ENCODE data around the gene IKBKE.

IKBKE gene

GRCh38 chr1:206491616-206492015 is 21.3 kb downstream of the IKBKE start:
- no peak overlapping the region for H3K4ac ChIP-seq (ENCODE audit: low read length)
- H2BK120ac ChIP-seq (ENCODE audit: low read depth, low read length) = no peak overlapping the region
- no peak overlapping the region for H3K23ac ChIP-seq (ENCODE audit: low read depth, low read length, poor library complexity)
- no peak overlapping the region for H3K4me3 ChIP-seq (ENCODE audit: low read length in 2 of 2)
- H2AK5ac ChIP-seq (ENCODE audit: low read depth, low read length) = no peak overlapping the region
- DNase-seq (ENCODE audit: low spot score) = no peak
- no peaks in the 10 kb centered on the region for H3K79me1 ChIP-seq (ENCODE audit: low read depth, low read length)
- H4K8ac ChIP-seq (ENCODE audit: low read depth, low read length) = no peak overlapping the region
- no peak overlapping the region for H2BK12ac ChIP-seq (ENCODE audit: low read length)
- no peak overlapping the region for H3K27ac ChIP-seq (replicated peaks; ENCODE audit: low read length)
- WGBS, 2 donors (ENCODE audit: extremely low coverage in 2 of 2, insufficient read length in 2 of 2, insufficient replicate concordance in 1 of 2) = no CpG with 5 or more reads among the region's 4 CpGs
- no peak overlapping the region for H3K9ac ChIP-seq (ENCODE audit: low read depth, low read length, poor library complexity)
- H3K27me3 ChIP-seq (ENCODE audit: control insufficient read depth in 3 of 3, insufficient read depth in 3 of 3, low read depth in 1 of 3, low read length in 3 of 3) = no peaks in the 10 kb centered on the region
- H3K36me3 ChIP-seq (replicated peaks in 1 of 2; ENCODE audit: control insufficient read depth in 2 of 2, insufficient read depth in 2 of 2, low read length in 2 of 2) = peaks cover 0 to 9% of the 10 kb centered on the region in 2 donors
- no peak overlapping the region for H2BK15ac ChIP-seq (ENCODE audit: low read length)
- H3K4me1 ChIP-seq (ENCODE audit: control insufficient read depth in 2 of 2, insufficient read depth in 1 of 2, low read depth in 1 of 2, low read length in 2 of 2) = peaks cover 2% of the 10 kb centered on the region in 2 donors
- no peak overlapping the region for H2BK5ac ChIP-seq (ENCODE audit: low read length)
- H2AFZ ChIP-seq (ENCODE audit: low read length) = no peak overlapping the region
- H3K18ac ChIP-seq (ENCODE audit: low read length) = no peak overlapping the region
- H3K14ac ChIP-seq (ENCODE audit: low read length) = no peak overlapping the region
- H4K91ac ChIP-seq (ENCODE audit: low read depth, low read length, poor library complexity) = no peak overlapping the region
- no peak overlapping the region for H3K4me2 ChIP-seq (ENCODE audit: insufficient read depth, low read length, poor library complexity, severe bottlenecking)
- no peaks in the 10 kb centered on the region for H3K9me3 ChIP-seq (replicated peaks in 1 of 2; ENCODE audit: control insufficient read depth in 2 of 2, insufficient read depth in 1 of 2, low read depth in 1 of 2, low read length in 2 of 2)

DNA sequence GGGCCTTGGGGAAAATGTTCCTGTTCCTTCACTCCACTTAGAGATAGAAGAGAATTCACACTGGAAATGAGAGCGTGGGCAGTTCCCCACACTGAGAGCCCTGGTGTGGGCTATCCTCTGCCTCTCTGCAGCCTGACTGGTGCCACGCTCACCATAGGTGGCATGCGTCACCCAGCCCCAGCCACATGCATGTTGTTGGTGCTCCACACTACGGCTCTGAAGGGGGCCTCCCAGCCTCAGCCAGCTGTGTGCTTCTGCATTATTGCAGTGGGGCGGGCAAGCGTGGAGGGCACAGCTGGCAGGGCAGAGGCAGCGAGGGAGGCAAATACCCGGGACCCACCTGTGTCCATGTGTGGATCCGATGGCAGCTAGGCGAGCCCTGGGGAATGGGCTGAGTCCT is 22.3 kb downstream of the IKBKE start:
- Histone ChIP-seq H3K23ac (ENCODE audit: low read depth, low read length, poor library complexity) (peak overlapping the region; percentile 74), H3K4me1 (ENCODE audit: control insufficient read depth in 2 of 2, insufficient read depth in 1 of 2, low read depth in 1 of 2, low read length in 2 of 2) (peaks cover 2% of the 10 kb centered on the region in 2 donors), H3K14ac (ENCODE audit: low read length) (peak overlapping the region; percentile 43), H3K9ac (ENCODE audit: low read depth, low read length, poor library complexity) (peak overlapping the region; percentile 36), H2AFZ (ENCODE audit: low read length) (no peak overlapping the region), H3K27ac (replicated peaks; ENCODE audit: low read length) (no peak overlapping the region), H3K4me2 (ENCODE audit: insufficient read depth, low read length, poor library complexity, severe bottlenecking) (no peak overlapping the region), H3K18ac (ENCODE audit: low read length) (peak overlapping the region; percentile 71), H2AK5ac (ENCODE audit: low read depth, low read length) (peak overlapping the region; percentile 78), H4K91ac (ENCODE audit: low read depth, low read length, poor library complexity) (no peak overlapping the region), H4K8ac (ENCODE audit: low read depth, low read length) (no peak overlapping the region), H2BK5ac (ENCODE audit: low read length) (no peak overlapping the region), H3K27me3 (ENCODE audit: control insufficient read depth in 3 of 3, insufficient read depth in 3 of 3, low read depth in 1 of 3, low read length in 3 of 3) (no peaks in the 10 kb centered on the region), H3K36me3 (replicated peaks in 1 of 2; ENCODE audit: control insufficient read depth in 2 of 2, insufficient read depth in 2 of 2, low read length in 2 of 2) (peaks cover 0 to 9% of the 10 kb centered on the region in 2 donors), H3K4ac (ENCODE audit: low read length) (no peak overlapping the region), H2BK120ac (ENCODE audit: low read depth, low read length) (no peak overlapping the region), H2BK15ac (ENCODE audit: low read length) (no peak overlapping the region), H3K9me3 (replicated peaks in 1 of 2; ENCODE audit: control insufficient read depth in 2 of 2, insufficient read depth in 1 of 2, low read depth in 1 of 2, low read length in 2 of 2) (no peaks in the 10 kb centered on the region), H2BK12ac (ENCODE audit: low read length) (no peak overlapping the region), H3K4me3 (ENCODE audit: low read length in 2 of 2) (no peak overlapping the region), H3K79me1 (ENCODE audit: low read depth, low read length) (peaks cover 2% of the 10 kb centered on the region)
- DNase-seq (ENCODE audit: low spot score) = no peak
- WGBS, 2 donors (ENCODE audit: extremely low coverage in 2 of 2, insufficient read length in 2 of 2, insufficient replicate concordance in 1 of 2) = no CpG with 5 or more reads among the region's 10 CpGs

GRCh38 chr1:206493279-206493678 is 23.0 kb downstream of the IKBKE start:
- H3K79me1 ChIP-seq (ENCODE audit: low read depth, low read length) = peaks cover 2% of the 10 kb centered on the region
- peak overlapping the region; percentile 78 for H2AK5ac ChIP-seq (ENCODE audit: low read depth, low read length)
- no peak overlapping the region for H2BK15ac ChIP-seq (ENCODE audit: low read length)
- H2AFZ ChIP-seq (ENCODE audit: low read length) = no peak overlapping the region
- H3K23ac ChIP-seq (ENCODE audit: low read depth, low read length, poor library complexity) = no peak overlapping the region
- WGBS, 2 donors (ENCODE audit: extremely low coverage in 2 of 2, insufficient read length in 2 of 2, insufficient replicate concordance in 1 of 2) = no CpG with 5 or more reads among the region's 9 CpGs
- no peak overlapping the region for H3K14ac ChIP-seq (ENCODE audit: low read length)
- H2BK120ac ChIP-seq (ENCODE audit: low read depth, low read length) = no peak overlapping the region
- no peak overlapping the region for H3K4me3 ChIP-seq (ENCODE audit: low read length in 2 of 2)
- no peak overlapping the region for H4K91ac ChIP-seq (ENCODE audit: low read depth, low read length, poor library complexity)
- H3K4me1 ChIP-seq (ENCODE audit: control insufficient read depth in 2 of 2, insufficient read depth in 1 of 2, low read depth in 1 of 2, low read length in 2 of 2) = peaks cover 2% of the 10 kb centered on the region in 2 donors
- no peak overlapping the region for H3K4ac ChIP-seq (ENCODE audit: low read length)
- H3K36me3 ChIP-seq (replicated peaks in 1 of 2; ENCODE audit: control insufficient read depth in 2 of 2, insufficient read depth in 2 of 2, low read length in 2 of 2) = peaks cover 0 to 9% of the 10 kb centered on the region in 2 donors
- no peak overlapping the region for H2BK12ac ChIP-seq (ENCODE audit: low read length)
- H3K9me3 ChIP-seq (replicated peaks in 1 of 2; ENCODE audit: control insufficient read depth in 2 of 2, insufficient read depth in 1 of 2, low read depth in 1 of 2, low read length in 2 of 2) = no peaks in the 10 kb centered on the region
- no peak overlapping the region for H2BK5ac ChIP-seq (ENCODE audit: low read length)
- no peak for DNase-seq (ENCODE audit: low spot score)
- H3K18ac ChIP-seq (ENCODE audit: low read length) = no peak overlapping the region
- H4K8ac ChIP-seq (ENCODE audit: low read depth, low read length) = no peak overlapping the region
- H3K4me2 ChIP-seq (ENCODE audit: insufficient read depth, low read length, poor library complexity, severe bottlenecking) = no peak overlapping the region
- no peak overlapping the region for H3K27ac ChIP-seq (replicated peaks; ENCODE audit: low read length)
- no peaks in the 10 kb centered on the region for H3K27me3 ChIP-seq (ENCODE audit: control insufficient read depth in 3 of 3, insufficient read depth in 3 of 3, low read depth in 1 of 3, low read length in 3 of 3)
- no peak overlapping the region for H3K9ac ChIP-seq (ENCODE audit: low read depth, low read length, poor library complexity)

- peaks cover 2% of the 10 kb centered on the region for H3K79me1 ChIP-seq (ENCODE audit: low read depth, low read length)
- H3K4me1 ChIP-seq (ENCODE audit: control insufficient read depth in 2 of 2, insufficient read depth in 1 of 2, low read depth in 1 of 2, low read length in 2 of 2) = peaks cover 2% of the 10 kb centered on the region in 2 donors
- H3K23ac ChIP-seq (ENCODE audit: low read depth, low read length, poor library complexity) = no peak overlapping the region
- no peaks in the 10 kb centered on the region for H3K9me3 ChIP-seq (replicated peaks in 1 of 2; ENCODE audit: control insufficient read depth in 2 of 2, insufficient read depth in 1 of 2, low read depth in 1 of 2, low read length in 2 of 2)
- H3K27ac ChIP-seq (replicated peaks; ENCODE audit: low read length) = no peak overlapping the region
- H2BK120ac ChIP-seq (ENCODE audit: low read depth, low read length) = no peak overlapping the region
- H3K4me3 ChIP-seq (ENCODE audit: low read length in 2 of 2) = no peak overlapping the region
- no peak overlapping the region for H3K18ac ChIP-seq (ENCODE audit: low read length)
- no peak overlapping the region for H2AK5ac ChIP-seq (ENCODE audit: low read depth, low read length)
- no peak overlapping the region for H2BK15ac ChIP-seq (ENCODE audit: low read length)
- H3K27me3 ChIP-seq (ENCODE audit: control insufficient read depth in 3 of 3, insufficient read depth in 3 of 3, low read depth in 1 of 3, low read length in 3 of 3) = no peaks in the 10 kb centered on the region
- peaks cover 0 to 9% of the 10 kb centered on the region in 2 donors for H3K36me3 ChIP-seq (replicated peaks in 1 of 2; ENCODE audit: control insufficient read depth in 2 of 2, insufficient read depth in 2 of 2, low read length in 2 of 2)
- DNase-seq (ENCODE audit: low spot score) = no peak
- H3K14ac ChIP-seq (ENCODE audit: low read length) = no peak overlapping the region
- H3K4ac ChIP-seq (ENCODE audit: low read length) = no peak overlapping the region
- H3K9ac ChIP-seq (ENCODE audit: low read depth, low read length, poor library complexity) = no peak overlapping the region
- no CpG with 5 or more reads among the region's 6 CpGs for WGBS, 2 donors (ENCODE audit: extremely low coverage in 2 of 2, insufficient read length in 2 of 2, insufficient replicate concordance in 1 of 2)
- no peak overlapping the region for H4K91ac ChIP-seq (ENCODE audit: low read depth, low read length, poor library complexity)
- no peak overlapping the region for H2AFZ ChIP-seq (ENCODE audit: low read length)
- H2BK5ac ChIP-seq (ENCODE audit: low read length) = no peak overlapping the region
- no peak overlapping the region for H3K4me2 ChIP-seq (ENCODE audit: insufficient read depth, low read length, poor library complexity, severe bottlenecking)
- H2BK12ac ChIP-seq (ENCODE audit: low read length) = no peak overlapping the region
- H4K8ac ChIP-seq (ENCODE audit: low read depth, low read length) = no peak overlapping the region
Measured at GRCh38 chr1:206495011-206495461, 24.8 kb downstream of the IKBKE start.

All from neuronal stem cell (in vitro differentiated cells).